ENCODE measurements around the gene ZNF821.
"Not testable (repeated sequence)": the region's sequence is repeated elsewhere in the genome, so short reads cannot be mapped to it uniquely, and the experiment has no call there.

ZNF821 gene, protein sequence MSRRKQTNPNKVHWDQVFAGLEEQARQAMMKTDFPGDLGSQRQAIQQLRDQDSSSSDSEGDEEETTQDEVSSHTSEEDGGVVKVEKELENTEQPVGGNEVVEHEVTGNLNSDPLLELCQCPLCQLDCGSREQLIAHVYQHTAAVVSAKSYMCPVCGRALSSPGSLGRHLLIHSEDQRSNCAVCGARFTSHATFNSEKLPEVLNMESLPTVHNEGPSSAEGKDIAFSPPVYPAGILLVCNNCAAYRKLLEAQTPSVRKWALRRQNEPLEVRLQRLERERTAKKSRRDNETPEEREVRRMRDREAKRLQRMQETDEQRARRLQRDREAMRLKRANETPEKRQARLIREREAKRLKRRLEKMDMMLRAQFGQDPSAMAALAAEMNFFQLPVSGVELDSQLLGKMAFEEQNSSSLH

DNA sequence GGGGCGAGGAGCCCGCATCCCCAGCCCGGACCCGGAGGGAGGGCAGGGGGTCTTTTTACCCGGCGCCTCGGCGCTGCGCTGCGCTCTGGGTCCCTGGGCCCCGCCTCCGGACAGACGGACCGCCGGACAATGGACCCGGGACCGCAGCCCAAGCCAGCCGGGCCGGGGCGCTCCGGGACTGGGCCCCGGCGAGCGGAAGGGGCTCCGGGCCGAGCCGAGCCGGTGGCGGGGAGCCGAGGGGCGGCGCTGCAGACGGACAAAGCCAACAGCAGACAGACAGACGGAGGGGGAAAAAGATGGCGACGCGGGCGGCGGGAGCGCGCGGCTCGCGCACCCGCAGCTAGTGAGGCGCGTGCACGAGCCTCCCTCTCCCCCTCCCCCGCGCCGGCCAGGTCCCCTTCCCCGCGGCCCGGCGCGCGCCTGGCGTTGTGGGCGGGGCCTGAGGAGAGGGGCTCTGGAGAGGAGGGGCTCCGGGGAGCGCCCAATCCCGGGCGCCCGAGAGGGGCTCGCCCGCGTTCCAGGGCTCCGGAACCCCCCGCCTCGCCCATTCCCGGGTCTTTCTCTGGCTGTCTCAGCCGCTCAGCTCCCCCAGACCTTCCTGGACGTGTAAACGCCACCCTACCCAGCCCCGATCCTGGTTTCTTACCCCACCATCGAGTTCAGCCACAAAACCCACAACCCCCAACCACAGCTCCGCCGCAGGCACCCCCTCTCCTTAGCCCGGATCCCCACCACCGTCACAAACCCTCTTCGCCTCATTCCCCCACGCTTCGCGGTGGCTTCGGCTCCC is at the start of gene ZNF821:
Gene ZNF821, minus strand, starts transcription at position 334 of the 790 bp plus-strand sequence. CDS start 4,236 bp downstream, outside the sequence.
- peak; percentile 86 for DNase-seq

DNA sequence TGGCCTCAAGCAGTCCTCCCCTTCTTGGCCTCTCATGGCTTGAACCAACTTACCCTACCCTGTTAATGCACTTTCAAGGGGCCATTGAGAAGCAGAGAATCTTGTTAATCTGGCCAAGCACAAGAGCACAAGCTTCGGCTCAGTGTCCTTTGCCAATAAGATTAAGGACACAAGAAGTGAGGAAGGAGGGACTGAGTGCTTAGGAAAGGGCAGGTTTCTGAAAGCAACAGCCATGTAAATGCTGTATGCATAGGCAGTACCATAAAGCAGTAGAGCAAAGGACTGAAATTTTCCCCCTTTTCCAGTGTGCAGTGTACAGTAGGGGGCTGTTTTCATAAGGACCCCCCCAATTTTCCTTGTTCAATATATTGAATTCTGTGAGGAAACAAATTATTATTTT is 49.0 kb upstream of the ZNF821 start:
- no peak for DNase-seq

DNA sequence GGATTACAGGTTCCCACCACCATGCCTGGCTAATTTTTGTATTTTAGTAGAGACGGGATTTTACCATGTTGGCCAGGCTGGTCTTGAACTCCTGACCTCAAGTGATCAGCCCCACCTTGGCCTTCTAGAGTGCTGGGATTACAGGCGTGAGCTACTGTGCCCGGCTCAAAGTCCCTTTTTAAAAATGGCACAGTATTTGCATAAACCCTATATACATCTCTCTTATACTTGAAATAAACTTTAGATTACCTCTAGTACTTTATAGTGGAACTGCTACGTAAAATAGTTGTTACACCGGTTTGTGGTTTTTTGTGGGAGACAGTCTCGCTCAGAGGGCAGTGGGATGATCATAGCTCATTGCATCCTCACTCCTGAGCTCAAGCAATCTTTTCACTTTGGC is 47.6 kb upstream of the ZNF821 start:
- DNase-seq, result no peak

DNA sequence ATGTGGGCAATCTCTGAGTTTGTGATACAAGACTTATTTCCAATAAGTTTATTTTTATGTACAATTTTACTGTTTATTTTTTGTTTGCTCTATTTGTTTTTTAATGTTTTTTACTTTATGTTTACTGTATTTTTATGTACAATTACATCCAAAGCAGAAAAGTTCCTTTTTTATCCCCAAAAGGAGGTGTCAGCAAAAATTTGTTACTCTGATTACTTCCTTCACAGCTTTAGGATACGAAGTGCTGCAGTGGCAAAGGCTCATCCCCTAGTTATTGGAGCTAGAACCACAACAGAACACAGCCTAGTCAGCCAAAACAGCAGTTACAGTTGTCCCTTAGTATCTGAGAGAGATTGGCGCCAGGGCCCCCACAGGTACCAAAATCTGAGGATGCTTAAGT is 47.0 kb upstream of the ZNF821 start:
- no peak for DNase-seq

DNA sequence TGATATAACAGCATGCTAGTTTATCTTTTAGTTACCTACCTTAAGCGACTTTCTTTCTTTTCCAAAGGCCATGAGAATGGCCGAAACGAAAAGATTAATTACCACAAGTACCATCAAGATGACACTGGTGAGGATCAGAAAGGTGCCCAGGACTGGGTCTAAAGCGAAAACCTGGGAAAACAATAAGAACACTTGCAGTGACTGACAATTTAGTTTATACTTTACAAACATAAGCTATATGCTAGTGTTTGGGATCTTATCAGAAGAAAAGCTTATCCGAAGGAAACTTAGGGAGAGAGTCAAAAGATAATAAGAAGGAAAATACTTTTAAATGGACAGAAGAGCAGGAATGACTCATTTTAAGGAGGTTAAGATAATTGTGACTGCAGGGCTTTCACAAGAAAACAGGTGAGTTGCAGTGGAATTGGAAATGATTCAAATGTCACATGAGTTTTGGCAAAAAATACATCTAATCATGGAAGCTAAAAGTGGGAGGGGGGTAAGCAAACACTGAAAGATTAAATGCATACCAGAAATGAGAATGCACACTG is 46.1 kb upstream of the ZNF821 start:
- no peak for DNase-seq

DNA sequence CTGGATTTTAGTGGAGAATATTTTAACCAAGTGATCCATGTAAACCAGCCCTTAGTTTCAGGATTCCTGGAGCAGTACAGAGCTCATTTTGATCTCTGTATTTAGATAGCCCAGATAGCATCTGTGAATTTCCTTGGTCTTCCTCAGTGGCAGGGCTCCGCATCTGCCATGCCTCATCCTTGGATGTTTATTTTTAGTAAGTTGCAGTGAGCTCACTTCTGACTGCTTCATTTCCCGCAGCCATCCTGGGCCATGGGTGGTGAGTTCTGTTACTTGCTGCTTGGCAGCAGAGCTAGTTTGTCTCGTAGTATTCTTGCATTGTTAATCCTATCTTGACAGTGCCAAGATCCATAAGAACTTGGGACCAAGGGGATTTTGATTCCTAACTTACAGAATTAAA is 45.1 kb upstream of the ZNF821 start:
- no peak for DNase-seq

DNA sequence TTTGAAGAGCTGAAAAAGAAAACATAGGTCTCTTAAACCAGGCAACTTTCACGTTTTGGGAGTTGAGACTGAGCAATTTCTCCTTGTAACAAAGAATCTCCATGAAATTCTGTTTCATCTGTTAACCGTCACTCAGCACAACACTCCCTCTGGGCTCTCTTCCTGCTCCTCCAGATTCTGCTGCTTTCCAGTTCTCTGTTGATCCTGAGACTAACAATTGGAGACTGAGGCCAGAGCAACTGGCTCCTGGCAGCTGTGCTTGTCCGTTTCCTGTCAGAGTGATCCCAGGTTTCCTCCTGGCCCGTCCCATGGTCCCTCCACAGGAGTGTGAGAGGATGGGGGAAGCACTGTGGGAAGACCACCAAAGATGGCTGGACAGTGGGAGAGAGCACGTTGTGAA is 43.8 kb upstream of the ZNF821 start:
- no peak for DNase-seq

DNA sequence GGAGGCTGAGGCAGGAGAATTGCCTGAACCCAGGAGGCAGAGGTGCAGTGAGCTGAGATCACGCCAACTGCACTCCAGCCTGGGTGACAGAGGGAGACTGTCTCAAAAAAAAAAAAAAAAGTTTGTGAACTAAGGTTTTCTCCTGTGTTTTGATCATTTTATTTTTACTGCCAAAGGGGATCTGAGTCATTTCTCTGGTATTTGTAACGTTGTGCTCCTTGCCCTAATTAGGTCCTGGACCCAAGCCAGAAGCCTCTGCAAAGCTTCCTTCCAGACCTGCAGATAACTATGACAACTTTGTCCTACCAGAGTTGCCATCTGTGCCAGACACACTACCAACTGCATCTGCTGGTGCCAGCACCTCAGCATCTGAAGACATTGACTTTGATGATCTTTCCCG is 43.4 kb upstream of the ZNF821 start:
- DNase-seq, result no peak

DNA sequence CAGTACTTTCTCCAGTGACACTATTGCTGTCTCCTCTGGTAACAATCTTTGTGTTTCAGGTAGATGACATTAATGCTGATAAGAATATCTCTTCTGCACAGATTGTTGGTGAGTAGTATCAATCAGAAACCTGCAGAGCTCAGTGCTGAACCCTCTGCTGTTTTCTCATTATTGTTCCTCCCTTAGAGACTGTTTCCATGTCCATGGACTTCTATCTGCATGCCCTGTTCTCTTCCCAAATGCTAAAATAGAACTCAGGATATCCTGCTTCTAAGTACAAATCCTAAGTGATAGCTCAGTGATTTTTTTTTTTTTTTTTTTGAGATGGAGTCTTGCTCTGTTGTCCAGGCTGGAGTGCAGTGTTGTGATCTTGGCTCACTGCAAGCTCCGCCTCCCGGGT is 40.7 kb upstream of the ZNF821 start:
- no peak for DNase-seq

DNA sequence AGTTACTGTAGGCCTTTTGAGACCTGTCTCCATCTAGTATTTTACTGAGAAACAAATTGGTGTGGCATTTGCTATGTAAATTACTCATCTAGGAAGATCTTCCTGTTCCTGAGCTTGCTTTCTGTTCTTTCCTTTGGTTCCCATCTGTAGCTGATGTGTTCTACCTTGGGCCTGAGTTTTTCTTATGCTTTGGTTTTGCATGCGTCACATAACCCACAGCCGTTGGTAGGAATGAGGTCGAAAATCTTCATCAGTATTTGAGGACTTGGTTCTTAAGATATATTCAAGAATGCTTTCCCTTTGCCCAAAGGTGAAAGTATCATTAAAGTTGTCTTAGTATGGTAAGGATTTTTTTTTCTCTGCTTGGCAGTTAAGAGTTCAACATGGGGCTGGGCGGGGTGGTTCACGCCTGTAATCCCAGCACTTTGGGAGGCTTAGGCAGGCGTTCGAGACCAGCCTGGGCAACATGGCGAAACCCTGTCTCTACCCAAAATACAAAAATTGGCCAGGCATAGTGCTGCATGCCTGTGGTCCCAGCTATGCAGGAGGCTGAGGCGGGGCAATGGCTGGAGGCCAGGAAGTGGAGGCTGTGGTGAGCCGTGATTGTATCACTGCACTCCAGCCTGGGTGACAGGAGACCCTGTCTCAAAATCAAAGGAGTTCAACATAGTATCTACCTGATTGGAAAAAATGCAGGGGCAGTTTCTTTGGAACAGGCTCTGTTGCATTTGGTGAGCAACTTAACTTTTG is 40.1 kb upstream of the ZNF821 start:
- DNase-seq, result no peak

DNA sequence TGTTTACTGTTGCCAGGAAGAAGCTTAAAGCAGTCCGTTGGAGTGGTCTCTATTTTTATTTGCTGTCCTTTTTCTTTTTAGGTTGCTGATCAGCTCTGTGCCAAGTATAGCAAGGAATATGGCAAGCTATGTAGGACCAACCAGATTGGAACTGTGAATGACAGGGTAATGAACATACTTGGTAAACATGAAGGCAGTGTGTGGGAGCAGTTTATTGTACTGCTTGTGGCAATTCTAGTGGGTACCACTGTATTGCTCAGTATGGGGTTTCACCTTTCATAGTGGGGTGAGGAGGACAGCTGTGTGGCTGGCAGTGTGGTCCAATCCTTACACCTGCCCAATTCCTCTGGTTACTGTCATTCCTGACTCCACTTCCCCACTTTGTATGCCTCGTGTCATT is 36.7 kb upstream of the ZNF821 start:
- no peak for DNase-seq

DNA sequence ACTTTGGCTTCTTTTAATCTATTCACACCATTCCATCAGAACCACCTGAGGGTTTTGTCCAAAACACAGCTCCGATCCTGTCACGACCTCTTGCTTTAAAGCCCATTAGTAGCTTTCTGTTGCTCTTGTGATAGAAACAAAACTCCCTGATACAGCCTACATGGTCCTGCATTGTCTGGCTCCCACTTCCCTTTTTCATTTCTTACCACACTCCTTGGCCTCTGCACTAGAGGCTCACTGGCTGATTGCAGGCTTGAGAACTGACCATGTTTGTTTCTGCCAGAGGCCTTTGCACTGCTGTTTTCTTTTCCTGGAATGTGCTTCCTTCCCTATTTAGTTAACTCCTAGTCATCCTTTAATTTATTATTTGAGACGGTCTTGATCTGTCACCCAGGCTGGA is 35.1 kb upstream of the ZNF821 start:
- no peak for DNase-seq

DNA sequence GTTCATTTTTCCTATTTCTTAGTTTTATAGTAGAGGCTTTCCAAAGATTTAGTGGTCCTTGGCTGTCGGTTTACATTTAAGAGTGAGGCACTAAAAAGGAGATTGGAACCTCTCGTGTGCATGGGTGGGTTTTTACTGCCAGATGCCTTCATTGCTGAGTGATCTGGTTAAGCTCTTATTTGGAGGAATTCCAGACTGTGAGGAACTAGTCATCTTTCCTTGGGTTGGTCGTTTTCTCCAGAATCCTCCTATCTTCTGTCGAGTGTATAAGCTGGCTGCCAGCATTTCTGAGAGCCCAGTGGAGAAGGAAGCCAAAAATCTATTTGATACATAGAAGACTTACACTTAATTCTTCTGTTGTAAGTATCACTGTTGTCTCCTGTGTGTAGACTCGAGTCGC is 33.9 kb upstream of the ZNF821 start:
- DNase-seq, result no peak

DNA sequence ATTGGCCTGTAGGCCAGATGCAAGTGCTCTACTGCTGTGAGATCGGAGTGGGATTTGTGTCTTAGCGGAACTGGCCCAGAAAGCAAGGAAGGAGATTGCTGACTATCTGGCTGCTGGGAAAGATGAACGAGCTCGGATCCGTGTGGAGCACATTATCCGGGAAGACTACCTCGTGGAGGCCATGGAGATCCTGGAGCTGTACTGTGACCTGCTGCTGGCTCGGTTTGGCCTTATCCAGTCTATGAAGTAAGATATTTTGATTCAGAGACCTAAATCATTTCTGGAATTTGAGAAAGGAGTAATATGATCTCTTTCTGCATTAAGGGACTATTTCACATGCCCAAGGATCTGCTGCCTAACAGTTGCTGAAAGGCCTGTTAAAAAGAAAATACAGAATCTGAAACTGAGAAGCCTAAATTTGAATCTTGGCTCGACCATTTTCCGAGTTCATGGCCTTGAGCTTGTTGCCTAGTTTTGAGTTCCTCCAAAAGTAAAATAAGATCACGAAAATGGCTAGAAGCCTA is 32.5 kb upstream of the ZNF821 start:
- no peak for DNase-seq

DNA sequence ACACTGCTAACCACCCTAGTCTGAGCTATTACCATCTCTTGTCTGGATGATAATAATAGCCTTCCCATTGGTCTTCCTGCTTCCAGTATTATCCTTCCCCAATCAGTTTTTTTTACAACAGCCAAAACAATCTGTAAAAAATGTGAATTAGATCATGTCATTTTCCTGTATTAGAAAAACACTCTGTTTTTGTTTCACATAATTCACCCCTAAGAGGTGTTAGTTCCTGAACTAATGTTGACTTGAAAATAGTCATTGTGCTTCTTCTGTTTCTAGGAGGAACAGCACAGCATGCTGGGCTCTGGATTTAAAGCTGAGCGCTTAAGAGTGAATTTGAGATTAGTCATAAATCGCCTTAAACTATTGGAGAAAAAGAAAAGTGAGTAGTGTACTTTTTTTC is 31.4 kb upstream of the ZNF821 start:
- no peak for DNase-seq

DNA sequence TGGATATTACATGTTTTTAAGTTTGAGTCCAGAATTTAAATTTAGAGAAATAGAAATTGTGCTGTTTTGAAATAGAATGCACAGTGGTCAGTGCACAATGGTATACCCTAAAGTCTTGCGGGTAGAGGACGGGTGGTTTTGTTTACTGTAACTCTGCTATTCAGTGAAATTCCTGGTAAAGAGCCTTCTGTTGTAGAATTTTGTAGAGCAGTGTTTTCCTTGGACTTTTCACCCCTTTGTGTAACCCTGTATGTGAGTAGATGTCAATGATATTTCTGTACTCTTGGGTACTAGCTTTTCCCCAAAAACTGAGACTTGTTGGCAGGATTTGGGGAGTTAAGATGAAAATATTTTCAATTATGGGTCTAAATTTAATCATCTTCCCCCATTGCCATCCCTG is 30.8 kb upstream of the ZNF821 start:
- DNase-seq, result no peak

DNA sequence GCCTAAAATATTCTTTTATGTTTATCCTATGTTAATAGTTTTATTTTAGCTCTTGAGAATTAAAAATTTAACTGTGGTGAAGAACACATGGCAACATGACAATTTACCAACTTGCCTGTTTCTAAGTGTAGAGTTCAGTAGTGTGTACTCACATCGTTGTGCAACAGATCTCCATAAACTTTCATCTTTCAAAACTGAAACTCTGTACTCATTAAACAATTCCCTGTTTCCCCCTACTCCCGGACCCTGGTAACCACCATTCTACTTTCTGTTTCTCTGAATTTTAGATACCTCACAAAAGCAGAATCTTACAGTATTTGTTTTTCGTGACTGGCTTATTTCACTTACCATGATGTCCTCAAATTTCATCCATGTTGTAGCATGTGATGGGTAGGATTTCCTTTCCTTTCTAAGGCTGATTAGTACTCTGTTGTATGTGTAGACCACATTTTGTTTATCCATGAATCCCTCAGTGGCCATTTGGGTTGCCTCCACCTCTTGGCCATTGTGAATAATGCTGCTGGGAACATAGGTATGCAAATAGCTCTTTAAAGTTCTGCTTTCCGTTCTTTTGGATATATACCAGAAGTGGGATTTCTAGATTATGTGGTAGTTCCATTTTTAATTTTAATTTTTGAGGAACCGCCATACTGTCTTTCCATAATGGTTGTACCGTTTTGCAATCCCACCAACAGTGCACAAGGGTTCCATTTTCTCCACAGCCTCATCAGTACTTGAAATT is 28.7 kb upstream of the ZNF821 start:
- DNase-seq, result no peak

DNA sequence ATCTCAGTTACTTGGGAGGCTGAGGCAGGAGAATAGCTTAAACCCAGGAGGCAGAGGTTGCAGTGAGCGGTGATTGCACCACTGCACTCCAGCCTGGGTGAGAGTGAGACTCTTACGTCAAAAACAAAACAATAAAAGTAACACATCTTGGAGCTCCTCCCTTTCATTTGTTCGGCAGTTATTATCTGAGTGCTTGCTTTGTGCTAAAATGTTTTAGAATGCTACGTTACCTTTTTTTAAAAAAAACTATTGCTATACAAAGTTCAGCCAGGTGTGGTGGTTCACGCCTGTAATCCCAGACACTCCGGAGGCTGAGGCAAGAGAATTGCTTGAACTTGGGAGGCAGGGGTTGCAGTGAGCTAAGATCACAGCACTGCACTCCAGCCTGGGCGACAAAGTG is 27.1 kb upstream of the ZNF821 start:
- no peak for DNase-seq

DNA sequence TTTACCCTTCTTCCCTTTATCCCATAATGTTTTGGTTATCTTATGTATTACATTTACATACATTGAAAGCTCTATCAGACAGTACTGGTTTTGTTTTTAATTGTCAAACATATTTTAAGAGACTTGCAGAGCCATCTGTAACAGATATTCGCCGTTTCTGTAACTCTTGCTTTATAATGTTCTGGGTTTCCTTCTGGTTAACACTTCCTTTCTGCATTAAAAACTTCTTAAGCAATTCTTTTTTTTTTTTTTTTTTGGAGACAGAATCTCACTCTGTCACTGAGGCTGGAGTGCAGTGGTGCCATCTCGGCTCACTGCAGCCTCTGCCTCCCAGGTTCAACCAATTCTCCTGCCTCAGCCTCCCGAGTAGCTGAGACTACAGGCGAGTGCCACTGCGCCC is 21.8 kb upstream of the ZNF821 start:
- not testable (repeated sequence) for DNase-seq

DNA sequence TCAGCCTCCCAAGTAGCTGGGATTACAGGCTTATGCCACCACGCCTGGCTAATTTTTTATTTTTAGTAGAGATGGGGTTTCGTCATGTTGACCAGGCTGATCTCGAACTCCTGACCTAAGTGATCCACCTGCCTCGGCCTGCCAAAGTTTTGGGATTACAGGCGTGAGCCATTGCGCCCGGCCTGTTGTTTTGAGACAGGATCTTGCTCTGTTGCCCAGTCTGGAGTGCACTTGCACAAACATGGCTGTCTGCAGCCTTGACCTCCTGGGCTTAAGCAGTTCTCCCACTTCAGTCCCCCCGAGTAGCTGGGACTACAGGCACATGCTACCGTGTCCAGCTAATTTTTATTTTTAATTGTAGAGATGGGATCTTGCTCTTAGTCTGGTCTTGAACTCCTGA is 20.3 kb upstream of the ZNF821 start:
- no peak for DNase-seq

DNA sequence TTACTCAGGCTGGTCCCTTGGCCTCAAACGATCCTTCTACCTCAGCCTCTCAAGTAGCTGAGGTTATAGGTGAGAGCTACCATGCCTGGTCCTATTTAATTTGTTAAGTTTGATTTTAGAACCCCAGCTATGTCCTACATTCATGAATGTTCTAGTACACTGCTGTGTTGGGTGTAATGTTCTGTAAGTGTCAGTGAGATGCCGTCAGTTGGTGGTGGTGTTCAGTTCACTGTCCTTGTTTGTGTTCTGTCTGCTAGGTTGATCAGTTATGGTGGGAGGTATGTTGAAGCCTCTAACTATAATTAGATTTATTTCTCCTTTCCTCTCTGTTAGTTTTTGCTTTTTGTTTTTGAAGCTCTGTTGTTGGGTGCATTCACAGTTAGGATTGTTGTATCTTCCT is 19.6 kb upstream of the ZNF821 start:
- DNase-seq, result no peak

DNA sequence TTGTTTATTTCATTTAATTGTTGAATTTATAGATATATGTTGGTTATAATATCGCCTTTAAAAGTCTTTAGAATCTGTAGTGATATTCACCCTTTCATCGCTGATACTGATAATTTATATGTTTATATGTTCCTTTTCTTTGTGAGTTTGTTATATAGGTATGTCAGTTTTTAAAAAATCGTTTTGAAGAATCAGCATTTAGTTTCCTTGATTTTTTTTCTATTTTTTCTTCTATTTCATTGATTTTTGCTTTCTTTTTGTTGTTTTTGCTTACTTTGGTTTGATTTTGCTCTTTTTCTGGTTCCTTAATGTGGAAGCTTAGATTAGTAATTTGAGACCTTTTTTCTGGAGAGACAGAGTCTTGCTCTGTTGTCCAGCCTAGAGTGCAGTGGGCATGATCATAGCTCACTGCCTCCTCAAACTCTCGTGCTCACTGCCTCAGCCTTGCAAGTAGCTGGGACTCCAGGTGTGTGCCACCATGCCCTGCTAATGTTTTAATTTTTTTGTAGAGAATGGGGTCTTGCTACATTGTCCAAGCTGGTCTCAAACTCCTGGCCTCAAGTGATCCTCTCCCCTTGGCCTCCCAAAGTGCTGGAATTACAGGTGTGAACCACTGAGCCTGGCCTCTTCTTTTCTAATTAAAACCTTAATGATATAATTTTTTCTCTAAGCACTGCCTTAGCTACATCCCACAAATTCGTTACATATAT is 18.8 kb upstream of the ZNF821 start:
- no peak for DNase-seq

Measured in activated CD8-positive, alpha-beta memory T cell treated with anti-CD3 and anti-CD28 coated beads, Interleukin-2, amount 50 U/mL, for 48 hours (primary cell).